ENCODE results near the gene KCTD1.

Gene KCTD1

GRCh38 chr18:26414901-26415440 is 133.4 kb downstream of the KCTD1 start:
- no peak overlapping the region for H3K4me3 ChIP-seq (ENCODE audit: insufficient read length, low read depth)

DNA sequence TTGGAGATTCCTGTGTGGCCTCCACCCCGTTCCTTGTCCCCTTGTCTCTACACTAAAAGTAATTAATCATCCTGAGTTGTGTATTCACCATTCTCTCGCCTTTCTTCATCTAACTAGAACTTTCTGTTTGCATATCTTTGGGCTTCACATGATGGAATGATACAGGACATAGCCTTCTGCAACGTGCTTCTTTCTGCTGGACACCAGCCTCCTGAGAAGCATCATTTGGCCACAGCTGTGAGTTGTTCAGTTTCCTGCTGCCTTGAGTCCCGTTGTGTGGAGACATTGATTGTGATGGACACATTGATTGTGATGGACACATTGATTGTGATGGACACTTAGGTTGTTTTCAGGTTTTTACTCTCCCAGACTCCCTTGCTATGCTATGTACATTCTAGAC is 139.3 kb downstream of the KCTD1 start:
- H3K4me1 ChIP-seq (ENCODE audit: insufficient read depth, insufficient read length): no peaks in the 10 kb centered on the region
- H3K4me3 ChIP-seq (ENCODE audit: insufficient read length, low read depth): no peak overlapping the region
- H3K36me3 ChIP-seq (ENCODE audit: insufficient read depth, insufficient read length, low read length): no peaks in the 10 kb centered on the region
- no peaks in the 10 kb centered on the region for H3K9me3 ChIP-seq (ENCODE audit: insufficient read depth, low read length)
- H3K27me3 ChIP-seq (ENCODE audit: insufficient read depth, insufficient read length): no peaks in the 10 kb centered on the region
- H3K9ac ChIP-seq (ENCODE audit: insufficient read length, low read depth): no peak overlapping the region
- no peak for TF ChIP-seq ZNF274 (IDR thresholded peaks at IDR 0.05; ENCODE audit: low read depth, low read length)
- TF ChIP-seq YY1 (IDR thresholded peaks at IDR 0.05; ENCODE audit: insufficient read depth, insufficient read length): no peak
- TF ChIP-seq SUZ12 (IDR thresholded peaks at IDR 0.05; ENCODE audit: extremely low read depth, insufficient read depth, insufficient read length): no peak
- DNase-seq (ENCODE audit: low read depth, low spot score): no peak

More at GRCh38 chr18:26414901-26415440, 133.4 kb downstream of the KCTD1 start:
- Histone ChIP-seq H3K9me3 (ENCODE audit: insufficient read depth, low read length) (no peaks in the 10 kb centered on the region), H3K4me1 (ENCODE audit: insufficient read depth, insufficient read length) (no peaks in the 10 kb centered on the region), H3K27me3 (ENCODE audit: insufficient read depth, insufficient read length) (no peaks in the 10 kb centered on the region), H3K36me3 (ENCODE audit: insufficient read depth, insufficient read length, low read length) (no peaks in the 10 kb centered on the region), H3K9ac (ENCODE audit: insufficient read length, low read depth) (no peak overlapping the region)
- TF ChIP-seq SUZ12 (IDR thresholded peaks at IDR 0.05; ENCODE audit: extremely low read depth, insufficient read depth, insufficient read length) (no peak), ZNF274 (IDR thresholded peaks at IDR 0.05; ENCODE audit: low read depth, low read length) (no peak), YY1 (IDR thresholded peaks at IDR 0.05; ENCODE audit: insufficient read depth, insufficient read length) (no peak)
- DNase-seq (ENCODE audit: low read depth, low spot score): no peak

DNA sequence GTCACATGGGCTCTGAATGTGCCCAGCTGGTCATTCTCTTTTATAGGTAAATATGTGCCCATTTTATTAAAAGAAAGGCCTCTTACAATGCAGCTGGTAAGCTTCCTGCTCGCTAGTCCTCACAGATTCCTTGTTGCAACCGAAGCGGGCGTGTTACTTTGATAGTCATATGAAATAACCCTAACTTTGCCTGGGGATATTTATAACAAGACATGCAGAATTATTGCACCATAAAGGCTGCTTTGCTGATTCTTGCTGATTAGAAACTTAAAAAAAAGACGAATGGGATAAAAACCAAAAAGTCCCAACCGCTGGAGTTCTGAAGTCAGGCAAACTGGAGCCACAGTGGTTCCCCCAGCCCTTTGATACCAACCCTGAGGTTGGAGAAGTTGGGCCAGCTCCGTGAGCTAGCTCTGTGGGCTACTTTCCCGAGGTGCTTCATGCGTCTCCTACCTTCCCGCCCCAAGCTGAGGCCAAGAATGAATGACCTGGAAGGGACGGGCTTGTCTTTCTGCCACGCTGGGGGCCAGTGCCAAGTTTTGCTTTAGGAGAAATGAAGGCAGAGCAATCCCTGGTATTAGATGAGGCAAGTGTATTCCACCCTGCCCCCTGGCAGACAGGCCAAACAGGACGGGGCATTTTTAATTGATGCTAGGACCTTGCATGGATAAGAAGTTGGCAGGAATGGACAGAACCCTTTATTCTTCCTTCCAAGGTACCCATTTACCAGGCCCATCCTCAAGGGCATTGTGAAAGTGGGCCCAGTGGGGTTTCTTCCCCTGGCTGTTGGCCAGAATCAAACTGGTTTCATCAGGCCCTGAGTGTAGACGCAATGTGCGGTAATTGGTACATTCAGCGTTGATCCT is 140.4 kb downstream of the KCTD1 start:
- Histone ChIP-seq H3K27me3 (ENCODE audit: insufficient read depth, insufficient read length) (no peaks in the 10 kb centered on the region), H3K9ac (ENCODE audit: insufficient read length, low read depth) (no peak overlapping the region), H3K9me3 (ENCODE audit: insufficient read depth, low read length) (no peaks in the 10 kb centered on the region), H3K36me3 (ENCODE audit: insufficient read depth, insufficient read length, low read length) (no peaks in the 10 kb centered on the region), H3K4me1 (ENCODE audit: insufficient read depth, insufficient read length) (no peaks in the 10 kb centered on the region), H3K4me3 (ENCODE audit: insufficient read length, low read depth) (no peak overlapping the region)
- no peak for DNase-seq (ENCODE audit: low read depth, low spot score)
- no peak for TF ChIP-seq ZNF274 (IDR thresholded peaks at IDR 0.05; ENCODE audit: low read depth, low read length)

GRCh38 chr18:26406854-26407517 is 141.4 kb downstream of the KCTD1 start:
- H3K4me3 ChIP-seq (ENCODE audit: insufficient read length, low read depth): no peak overlapping the region
- no peak overlapping the region for H3K9ac ChIP-seq (ENCODE audit: insufficient read length, low read depth)
- TF ChIP-seq SUZ12 (IDR thresholded peaks at IDR 0.05; ENCODE audit: extremely low read depth, insufficient read depth, insufficient read length) (no peak), ZNF274 (IDR thresholded peaks at IDR 0.05; ENCODE audit: low read depth, low read length) (no peak), YY1 (IDR thresholded peaks at IDR 0.05; ENCODE audit: insufficient read depth, insufficient read length) (no peak)
- no peaks in the 10 kb centered on the region for H3K27me3 ChIP-seq (ENCODE audit: insufficient read depth, insufficient read length)
- DNase-seq (ENCODE audit: low read depth, low spot score): no peak
- no peaks in the 10 kb centered on the region for H3K36me3 ChIP-seq (ENCODE audit: insufficient read depth, insufficient read length, low read length)
- H3K4me1 ChIP-seq (ENCODE audit: insufficient read depth, insufficient read length): no peaks in the 10 kb centered on the region
- no peaks in the 10 kb centered on the region for H3K9me3 ChIP-seq (ENCODE audit: insufficient read depth, low read length)

DNA sequence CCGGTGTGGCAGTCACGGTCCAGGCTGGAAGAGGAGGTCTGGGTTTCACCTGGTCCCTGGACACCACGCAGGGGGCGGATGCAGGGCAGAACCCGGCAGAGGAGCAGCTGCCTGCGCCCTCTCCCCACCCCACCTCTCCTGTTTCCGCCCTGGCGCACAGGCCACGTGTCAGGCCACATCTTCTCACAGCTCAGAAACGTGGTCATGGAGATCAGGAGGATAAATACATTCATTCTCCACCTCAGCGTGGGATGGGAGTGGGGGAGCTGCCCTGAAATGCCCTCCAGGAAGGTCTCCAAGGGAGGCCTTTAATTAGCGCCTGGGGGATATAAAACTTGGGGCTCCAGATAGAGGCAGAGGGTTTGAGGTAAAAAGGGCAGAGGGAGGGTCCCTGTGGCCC is 142.0 kb downstream of the KCTD1 start:
- H3K9me3 ChIP-seq (ENCODE audit: insufficient read depth, low read length): no peaks in the 10 kb centered on the region
- TF ChIP-seq ZNF274 (IDR thresholded peaks at IDR 0.05; ENCODE audit: low read depth, low read length) (no peak), SUZ12 (IDR thresholded peaks at IDR 0.05; ENCODE audit: extremely low read depth, insufficient read depth, insufficient read length) (no peak), YY1 (IDR thresholded peaks at IDR 0.05; ENCODE audit: insufficient read depth, insufficient read length) (no peak)
- no peak overlapping the region for H3K4me3 ChIP-seq (ENCODE audit: insufficient read length, low read depth)
- no peaks in the 10 kb centered on the region for H3K36me3 ChIP-seq (ENCODE audit: insufficient read depth, insufficient read length, low read length)
- no peak for DNase-seq (ENCODE audit: low read depth, low spot score)
- no peaks in the 10 kb centered on the region for H3K4me1 ChIP-seq (ENCODE audit: insufficient read depth, insufficient read length)
- H3K27me3 ChIP-seq (ENCODE audit: insufficient read depth, insufficient read length): no peaks in the 10 kb centered on the region
- no peak overlapping the region for H3K9ac ChIP-seq (ENCODE audit: insufficient read length, low read depth)

GRCh38 chr18:26405190-26405801 is 143.1 kb downstream of the KCTD1 start:
- Histone ChIP-seq H3K27me3 (ENCODE audit: insufficient read depth, insufficient read length) (no peaks in the 10 kb centered on the region), H3K4me1 (ENCODE audit: insufficient read depth, insufficient read length) (no peaks in the 10 kb centered on the region), H3K9ac (ENCODE audit: insufficient read length, low read depth) (no peak overlapping the region), H3K9me3 (ENCODE audit: insufficient read depth, low read length) (no peaks in the 10 kb centered on the region), H3K36me3 (ENCODE audit: insufficient read depth, insufficient read length, low read length) (no peaks in the 10 kb centered on the region), H3K4me3 (ENCODE audit: insufficient read length, low read depth) (no peak overlapping the region)
- TF ChIP-seq ZNF274 (IDR thresholded peaks at IDR 0.05; ENCODE audit: low read depth, low read length) (no peak), SUZ12 (IDR thresholded peaks at IDR 0.05; ENCODE audit: extremely low read depth, insufficient read depth, insufficient read length) (no peak), YY1 (IDR thresholded peaks at IDR 0.05; ENCODE audit: insufficient read depth, insufficient read length) (no peak)
- no peak for DNase-seq (ENCODE audit: low read depth, low spot score)
